Hepatocyte (in vitro differentiated cells): ENCODE data around the gene SGO1. TPM values are rescaled to one million over a fixed set of nuclear protein-coding genes. Genes with fewer than 3 reads are reported as not detected.

Experiments used
- DNase-seq: peaks from one replicate; pipeline ENCODE4 v3.0.0-alpha.2; 2016; ENCODE audit warnings: low spot score
- H2AFZ ChIP-seq: fragments of 200-600 bp; sonication (generic); 2 replicates; pipeline ENCODE4 v1.6.0; 2016; ENCODE audit warnings: antibody characterized with exemption, mild to moderate bottlenecking
- H3K27ac ChIP-seq: fragments of 200-600 bp; sonication (generic); 2 replicates; pipeline ENCODE4 v1.5.1; 2016; ENCODE audit warnings: mild to moderate bottlenecking
- H3K27me3 ChIP-seq: fragments of 200-600 bp; sonication (generic); 2 replicates; pipeline ENCODE4 v1.6.1; 2016
- H3K36me3 ChIP-seq: fragments of 200-600 bp; sonication (generic); replicated peaks from 2 replicates; pipeline ENCODE4 v1.5.1; 2016; ENCODE audit warnings: low read depth; ENCODE audit not compliant: insufficient read depth
- H3K4me1 ChIP-seq: fragments of 200-600 bp; sonication (generic); 2 replicates; pipeline ENCODE4 v1.5.1; 2016; ENCODE audit warnings: mild to moderate bottlenecking, moderate library complexity; ENCODE audit not compliant: insufficient read depth
- H3K4me2 ChIP-seq: fragments of 200-600 bp; sonication (generic); 2 replicates; pipeline ENCODE4 v1.6.0; 2016
- H3K4me3 ChIP-seq: fragments of 200-600 bp; sonication (generic); 2 replicates; pipeline ENCODE4 v1.5.1; 2016; ENCODE audit warnings: mild to moderate bottlenecking
- H3K79me2 ChIP-seq: fragments of 200-600 bp; sonication (generic); 2 replicates; pipeline ENCODE4 v1.6.0; 2017; ENCODE audit warnings: mild to moderate bottlenecking
- H3K9me2 ChIP-seq: fragments of 200-600 bp; sonication (generic); replicated peaks from 2 replicates; pipeline ENCODE4 v1.6.0; 2017; ENCODE audit warnings: mild to moderate bottlenecking; ENCODE audit not compliant: insufficient read depth
- H3K9me3 ChIP-seq: fragments of 200-600 bp; sonication (generic); 2 replicates; pipeline ENCODE4 v1.5.1; 2016; ENCODE audit warnings: low read depth, mild to moderate bottlenecking
- H4K20me1 ChIP-seq: fragments of 200-600 bp; sonication (generic); 2 replicates; pipeline ENCODE4 v1.6.0; 2016; ENCODE audit warnings: mild to moderate bottlenecking; ENCODE audit not compliant: insufficient read depth, poor library complexity, severe bottlenecking
- EZH2 ChIP-seq: fragments of 200-600 bp; sonication (generic); IDR thresholded peaks from 2 replicates; pipeline ENCODE4 v1.6.1; 2016; ENCODE audit warnings: antibody characterized with exemption, mild to moderate bottlenecking, borderline replicate concordance
- EZH2phosphoT487 ChIP-seq: fragments of 200-600 bp; sonication (generic); IDR thresholded peaks from one replicate; pipeline ENCODE4 v1.6.1; 2018; ENCODE audit warnings: antibody characterized with exemption, mild to moderate bottlenecking, low read depth, moderate library complexity; ENCODE audit not compliant: unreplicated experiment, severe bottlenecking
- WGBS: methylation state at CpG from one replicate; pipeline ENCODE4 v1.1.6; 2016; ENCODE audit warnings: low lambda C conversion rate; ENCODE audit errors: missing lambda C conversion rate; 5-methylcytosine and 5-hydroxymethylcytosine counted together
- polyA plus RNA-seq: library from polyadenylated mRNA; unstranded; fragments of >200 nt; fragmentation: Nextera tagmentation; extraction: Ambion mirVana; gene quantifications from 2 replicates; pipeline ENCODE4 v1.2.1, GENCODE V29; 2016
- total RNA-seq: library from RNA; depleted of rRNA; stranded (reverse); fragments of >200 nt; gene quantifications from 2 replicates; pipeline ENCODE4 v1.2.3, GENCODE V29; 2014
- TF ChIP-seq, protein P1 (sequence below): fragments of 200-600 bp; sonication (generic); IDR thresholded peaks from 2 replicates; pipeline ENCODE4 v1.5.1; 2016; ENCODE audit warnings: antibody characterized with exemption, mild to moderate bottlenecking; ENCODE audit not compliant: poor library complexity

Gene SGO1
- total and polyA plus RNA-seq, 2 experiments from 2014 or later = 5.8 to 6.7 TPM

GRCh38 chr3:20154078-20154477, 31.9 kb downstream of the SGO1 start:
- TF ChIP-seq EZH2phosphoT487 (no peak), EZH2 (no peak)
- TF ChIP-seq, protein P1, sequence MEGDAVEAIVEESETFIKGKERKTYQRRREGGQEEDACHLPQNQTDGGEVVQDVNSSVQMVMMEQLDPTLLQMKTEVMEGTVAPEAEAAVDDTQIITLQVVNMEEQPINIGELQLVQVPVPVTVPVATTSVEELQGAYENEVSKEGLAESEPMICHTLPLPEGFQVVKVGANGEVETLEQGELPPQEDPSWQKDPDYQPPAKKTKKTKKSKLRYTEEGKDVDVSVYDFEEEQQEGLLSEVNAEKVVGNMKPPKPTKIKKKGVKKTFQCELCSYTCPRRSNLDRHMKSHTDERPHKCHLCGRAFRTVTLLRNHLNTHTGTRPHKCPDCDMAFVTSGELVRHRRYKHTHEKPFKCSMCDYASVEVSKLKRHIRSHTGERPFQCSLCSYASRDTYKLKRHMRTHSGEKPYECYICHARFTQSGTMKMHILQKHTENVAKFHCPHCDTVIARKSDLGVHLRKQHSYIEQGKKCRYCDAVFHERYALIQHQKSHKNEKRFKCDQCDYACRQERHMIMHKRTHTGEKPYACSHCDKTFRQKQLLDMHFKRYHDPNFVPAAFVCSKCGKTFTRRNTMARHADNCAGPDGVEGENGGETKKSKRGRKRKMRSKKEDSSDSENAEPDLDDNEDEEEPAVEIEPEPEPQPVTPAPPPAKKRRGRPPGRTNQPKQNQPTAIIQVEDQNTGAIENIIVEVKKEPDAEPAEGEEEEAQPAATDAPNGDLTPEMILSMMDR = no peak
- Histone ChIP-seq H3K79me2 (no peaks in the 10 kb centered on the region), H4K20me1 (no peaks in the 10 kb centered on the region), H3K36me3 (no peaks in the 10 kb centered on the region), H3K9me3 (no peaks in the 10 kb centered on the region), H3K4me2 (no peak overlapping the region), H3K9me2 (no peaks in the 10 kb centered on the region), H3K4me3 (no peak overlapping the region), H3K27me3 (no peaks in the 10 kb centered on the region), H2AFZ (no peak overlapping the region), H3K27ac (no peak overlapping the region), H3K4me1 (no peaks in the 10 kb centered on the region)
- no peak for DNase-seq
- 97% methylated on average over 1 of the region's 1 CpG for WGBS

DNA sequence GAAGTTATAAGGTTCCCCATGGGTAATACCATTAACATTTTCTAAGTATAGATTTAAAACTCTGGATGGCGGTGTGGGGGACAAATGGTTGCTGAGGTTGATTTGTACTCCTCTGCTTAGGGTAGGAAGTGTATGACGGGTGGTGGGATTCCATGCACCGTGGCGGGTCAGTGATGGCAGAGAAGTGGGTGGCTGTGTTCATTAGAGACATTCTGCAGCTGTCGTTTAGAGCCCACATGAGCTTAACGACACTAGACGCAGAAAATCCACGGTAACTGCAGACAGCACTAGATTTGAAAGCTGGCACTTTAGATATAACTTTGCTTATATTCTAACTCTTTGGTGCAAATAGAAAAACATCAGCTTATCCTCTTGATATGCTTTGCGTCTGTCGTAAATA, 37.5 kb downstream of the SGO1 start:
- no peak overlapping the region for H3K27ac ChIP-seq
- no peaks in the 10 kb centered on the region for H3K36me3 ChIP-seq
- H3K4me3 ChIP-seq = no peak overlapping the region
- no peak overlapping the region for H3K4me2 ChIP-seq
- H3K4me1 ChIP-seq = peaks cover 5% of the 10 kb centered on the region
- no peaks in the 10 kb centered on the region for H3K79me2 ChIP-seq
- no peaks in the 10 kb centered on the region for H3K9me2 ChIP-seq
- WGBS = 74% methylated on average over 10 of the region's 10 CpGs
- no peaks in the 10 kb centered on the region for H3K9me3 ChIP-seq
- no peak for TF ChIP-seq EZH2phosphoT487
- TF ChIP-seq EZH2 = no peak
- TF ChIP-seq, protein P1 = no peak
- no peak for DNase-seq
- H3K27me3 ChIP-seq = no peaks in the 10 kb centered on the region
- H4K20me1 ChIP-seq = no peaks in the 10 kb centered on the region
- no peak overlapping the region for H2AFZ ChIP-seq

DNA sequence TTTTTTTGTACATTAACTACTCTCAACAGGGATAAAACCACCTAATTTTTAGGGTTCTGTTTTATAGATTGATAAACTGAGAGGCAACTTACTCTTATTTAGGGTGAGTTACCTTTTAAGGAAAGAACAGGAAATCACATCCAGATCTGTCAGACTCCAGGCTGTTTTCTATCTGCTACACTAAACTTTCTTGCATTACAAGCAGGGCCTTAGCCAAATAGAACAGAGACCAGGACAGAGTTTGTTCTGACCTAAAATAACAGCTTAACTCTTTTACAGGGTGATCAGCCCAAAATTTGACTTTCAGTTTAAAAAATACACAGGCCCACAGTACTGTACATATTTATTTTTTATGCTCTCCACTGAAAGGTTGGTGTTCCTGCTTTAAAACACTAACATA, 38.6 kb downstream of the SGO1 start:
- Histone ChIP-seq H3K4me2 (peak overlapping the region; percentile 7), H3K9me2 (no peaks in the 10 kb centered on the region), H3K27me3 (no peaks in the 10 kb centered on the region), H3K4me1 (peaks cover 5% of the 10 kb centered on the region), H3K9me3 (no peaks in the 10 kb centered on the region), H4K20me1 (no peaks in the 10 kb centered on the region), H3K79me2 (no peaks in the 10 kb centered on the region), H3K27ac (no peak overlapping the region), H2AFZ (no peak overlapping the region), H3K4me3 (no peak overlapping the region), H3K36me3 (no peaks in the 10 kb centered on the region)
- TF ChIP-seq, protein P1 = no peak
- no peak for DNase-seq

DNA sequence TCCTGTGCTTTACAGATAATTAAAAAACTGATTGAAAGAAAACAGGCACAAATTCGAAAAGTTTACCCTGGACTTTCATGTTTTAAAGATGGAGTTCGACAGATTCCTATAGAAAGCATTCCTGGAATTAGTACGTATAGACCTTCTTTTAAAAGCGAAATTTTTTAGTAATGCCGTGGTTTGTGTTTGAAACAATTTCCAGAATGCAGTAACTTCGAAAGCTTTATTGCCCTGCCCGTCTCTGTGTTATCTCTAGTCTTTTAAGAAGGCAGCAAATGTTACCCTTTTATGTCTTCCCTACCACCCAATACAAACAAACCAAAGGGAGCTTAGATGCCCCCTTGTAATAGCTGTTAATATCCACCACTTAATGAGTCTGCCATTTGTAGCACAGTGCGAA, 39.7 kb downstream of the SGO1 start:
- Histone ChIP-seq H3K4me3 (no peak overlapping the region), H3K36me3 (no peaks in the 10 kb centered on the region), H3K4me1 (peaks cover 5% of the 10 kb centered on the region), H2AFZ (peak overlapping the region; percentile 6), H4K20me1 (no peaks in the 10 kb centered on the region), H3K9me2 (no peaks in the 10 kb centered on the region), H3K79me2 (no peaks in the 10 kb centered on the region), H3K27ac (peak overlapping the region; percentile 20), H3K4me2 (peak overlapping the region; percentile 47), H3K27me3 (no peaks in the 10 kb centered on the region), H3K9me3 (no peaks in the 10 kb centered on the region)
- no peak for DNase-seq
- WGBS = 18% methylated on average over 8 of the region's 8 CpGs
- TF ChIP-seq EZH2phosphoT487 (no peak), EZH2 (no peak)
- TF ChIP-seq, protein P1 = no peak
